Activated CD8-positive, alpha-beta T cell treated with anti-CD3 and anti-CD28 coated beads for 36 hours (primary cell): ENCODE measurements around the gene SMPD1. TPM values are rescaled to one million over a fixed set of nuclear protein-coding genes. Genes with fewer than 3 reads are reported as not detected.

Source experiments
- ATAC-seq: fragments of 200-7000 bp; cut with Tn5 transposase; one replicate; pipeline ENCODE4 v1.10.0; 2021; ENCODE audit warnings: mild to moderate bottlenecking, moderate library complexity
- CTCF ChIA-PET: fragments of 350-600 bp; sonication (Branson Sonifier 250); formaldehyde crosslinking; loops from one replicate; lab custom pipeline; 2021; ENCODE audit warnings: antibody characterized with exemption; lab: Charles Lee
- POLR2A ChIA-PET: fragments of 350-600 bp; sonication (Branson Sonifier 250); formaldehyde crosslinking; loops from one replicate; lab custom pipeline; 2021; ENCODE audit warnings: antibody characterized with exemption; lab: Charles Lee
- DNase-seq: peaks from one replicate; pipeline ENCODE4 v3.0.0-alpha.2; 2020
- H3K27ac Mint-ChIP-seq: one replicate; pipeline ENCODE4 v1.8.0; 2021; ENCODE audit warnings: mild to moderate bottlenecking, mixed read lengths
- H3K27me3 Mint-ChIP-seq: one replicate; pipeline ENCODE4 v1.8.0; 2021; ENCODE audit warnings: mixed read lengths
- H3K36me3 Mint-ChIP-seq: one replicate; pipeline ENCODE4 v1.8.0; 2021; ENCODE audit warnings: low read depth, mixed read lengths
- H3K4me1 Mint-ChIP-seq: one replicate; pipeline ENCODE4 v1.8.0; 2021; ENCODE audit warnings: low read depth, mixed read lengths
- H3K4me3 Mint-ChIP-seq: one replicate; pipeline ENCODE4 v1.8.0; 2021; ENCODE audit warnings: mild to moderate bottlenecking, moderate library complexity, mixed read lengths
- H3K9me3 Mint-ChIP-seq: one replicate; pipeline ENCODE4 v1.8.0; 2021; ENCODE audit warnings: mixed read lengths
- intact Hi-C: fragments of 100-400 bp; cut with micrococcal nuclease; formaldehyde crosslinking; loops from one replicate; pipeline ENCODE4 v1.10.0; 2022
- total RNA-seq, 2 experiments: library from RNA; stranded (reverse); gene quantifications; one replicate each; pipeline ENCODE4 v1.2.3, GENCODE V29; 2021
- TF ChIP-seq, protein P1 (sequence below): fragments of 200-600 bp; IDR thresholded peaks from one replicate; pipeline ENCODE4 v1.8.0; 2022; ENCODE audit warnings: antibody characterized with exemption, mild to moderate bottlenecking

SMPD1 gene
- 10 to 100 TPM; 10.6 to 11.2 TPM for total RNA-seq

DNA sequence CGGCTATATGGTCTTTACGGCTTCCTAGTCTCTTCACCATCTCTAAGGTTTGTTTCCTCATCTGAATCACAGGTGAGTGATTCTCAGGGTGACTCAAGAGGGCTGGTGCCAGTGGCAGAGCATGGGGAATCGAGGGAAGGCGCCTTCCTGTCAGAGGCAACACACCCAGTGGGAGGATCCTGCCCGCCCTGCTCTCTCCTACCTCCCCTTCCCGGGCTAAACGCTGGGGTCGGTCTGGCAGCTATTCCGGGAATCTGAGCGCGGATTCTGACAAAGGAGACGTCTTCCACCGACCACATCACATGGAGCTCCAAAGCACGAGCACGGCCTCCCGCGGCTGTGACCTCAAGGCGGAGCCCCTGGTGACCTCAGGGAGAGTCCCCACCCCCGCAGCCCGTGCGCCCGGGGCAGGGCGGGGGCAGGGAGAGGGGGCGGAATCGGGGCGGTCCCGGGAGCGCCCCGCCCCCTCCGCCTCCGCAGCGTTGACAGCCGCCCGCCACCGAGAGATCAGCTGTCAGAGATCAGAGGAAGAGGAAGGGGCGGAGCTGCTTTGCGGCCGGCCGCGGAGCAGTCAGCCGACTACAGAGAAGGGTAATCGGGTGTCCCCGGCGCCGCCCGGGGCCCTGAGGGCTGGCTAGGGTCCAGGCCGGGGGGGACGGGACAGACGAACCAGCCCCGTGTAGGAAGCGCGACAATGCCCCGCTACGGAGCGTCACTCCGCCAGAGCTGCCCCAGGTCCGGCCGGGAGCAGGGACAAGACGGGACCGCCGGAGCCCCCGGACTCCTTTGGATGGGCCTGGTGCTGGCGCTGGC lies at the start of gene SMPD1:
Gene SMPD1, plus strand, starts transcription at position 570 of the 813 bp plus-strand sequence. Its CDS starts 125 bp downstream, at position 695.
- intact Hi-C loops: loop anchor here (10.0 kb wide), 1 partner anchor 215 kb away; the partner anchor contains the start of genes ILK and RRP8
- Mint-ChIP-seq H3K4me1 (peaks cover 44% of the 10 kb centered on the region), H3K27me3 (no peaks in the 10 kb centered on the region), H3K4me3 (peak within 1 kb of the TSS; percentile 79), H3K27ac (peak within 1 kb of the TSS; percentile 94), H3K36me3 (peaks cover 7% of the 10 kb centered on the region), H3K9me3 (no peaks in the 10 kb centered on the region)
- POLR2A ChIA-PET: interaction anchor here (0.9 to 3.5 kb wide), 9 partner anchors 9 to 214 kb away, joined by 3 to 42 read pairs (median 4); partner anchors contain the start of genes APBB1, ARFIP2 and TIMM10B
- DNase-seq: peak; percentile 95
- peak; percentile 83 for ATAC-seq
- TF ChIP-seq, protein P1, sequence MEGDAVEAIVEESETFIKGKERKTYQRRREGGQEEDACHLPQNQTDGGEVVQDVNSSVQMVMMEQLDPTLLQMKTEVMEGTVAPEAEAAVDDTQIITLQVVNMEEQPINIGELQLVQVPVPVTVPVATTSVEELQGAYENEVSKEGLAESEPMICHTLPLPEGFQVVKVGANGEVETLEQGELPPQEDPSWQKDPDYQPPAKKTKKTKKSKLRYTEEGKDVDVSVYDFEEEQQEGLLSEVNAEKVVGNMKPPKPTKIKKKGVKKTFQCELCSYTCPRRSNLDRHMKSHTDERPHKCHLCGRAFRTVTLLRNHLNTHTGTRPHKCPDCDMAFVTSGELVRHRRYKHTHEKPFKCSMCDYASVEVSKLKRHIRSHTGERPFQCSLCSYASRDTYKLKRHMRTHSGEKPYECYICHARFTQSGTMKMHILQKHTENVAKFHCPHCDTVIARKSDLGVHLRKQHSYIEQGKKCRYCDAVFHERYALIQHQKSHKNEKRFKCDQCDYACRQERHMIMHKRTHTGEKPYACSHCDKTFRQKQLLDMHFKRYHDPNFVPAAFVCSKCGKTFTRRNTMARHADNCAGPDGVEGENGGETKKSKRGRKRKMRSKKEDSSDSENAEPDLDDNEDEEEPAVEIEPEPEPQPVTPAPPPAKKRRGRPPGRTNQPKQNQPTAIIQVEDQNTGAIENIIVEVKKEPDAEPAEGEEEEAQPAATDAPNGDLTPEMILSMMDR: no peak
- CTCF ChIA-PET: interaction anchor here (0.7 to 5.2 kb wide), 9 partner anchors 11 to 92 kb away, joined by 3 to 65 read pairs (median 6); partner anchors contain the start of genes APBB1 and TIMM10B

DNA sequence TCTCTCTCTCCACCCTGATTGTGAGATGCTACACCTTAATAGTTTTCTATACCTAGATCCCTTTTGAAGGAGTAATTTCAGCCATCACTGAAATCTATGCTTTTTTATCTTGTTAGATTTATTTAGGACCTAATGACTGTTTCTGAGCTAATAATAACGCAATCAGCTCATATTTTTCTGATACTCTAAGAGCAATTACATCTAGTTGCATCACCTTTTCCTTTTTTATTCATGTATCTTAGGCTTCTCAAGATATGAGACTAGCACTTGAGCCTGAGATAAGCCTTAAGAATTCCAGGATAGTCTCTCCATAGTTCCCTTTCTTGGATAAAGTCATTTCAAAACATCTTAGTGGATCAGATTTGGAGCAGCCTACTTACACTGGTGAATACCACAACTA lies 44.9 kb upstream of the SMPD1 start:
- CTCF ChIA-PET: interaction anchor here (1.2 to 2.2 kb wide), 3 partner anchors 9 to 94 kb away, joined by 3 to 17 read pairs (median 5); no protein-coding TSS in a partner anchor
- no peaks in the 10 kb centered on the region for H3K36me3 Mint-ChIP-seq
- H3K4me3 Mint-ChIP-seq: no peak overlapping the region
- peaks cover 4% of the 10 kb centered on the region for H3K27me3 Mint-ChIP-seq
- no peaks in the 10 kb centered on the region for H3K4me1 Mint-ChIP-seq
- intact Hi-C loops: no loop called here
- POLR2A ChIA-PET: no interaction called here
- DNase-seq: no peak
- ATAC-seq: no peak
- H3K27ac Mint-ChIP-seq: no peak overlapping the region
- TF ChIP-seq, protein P1: no peak
- H3K9me3 Mint-ChIP-seq: no peaks in the 10 kb centered on the region

DNA sequence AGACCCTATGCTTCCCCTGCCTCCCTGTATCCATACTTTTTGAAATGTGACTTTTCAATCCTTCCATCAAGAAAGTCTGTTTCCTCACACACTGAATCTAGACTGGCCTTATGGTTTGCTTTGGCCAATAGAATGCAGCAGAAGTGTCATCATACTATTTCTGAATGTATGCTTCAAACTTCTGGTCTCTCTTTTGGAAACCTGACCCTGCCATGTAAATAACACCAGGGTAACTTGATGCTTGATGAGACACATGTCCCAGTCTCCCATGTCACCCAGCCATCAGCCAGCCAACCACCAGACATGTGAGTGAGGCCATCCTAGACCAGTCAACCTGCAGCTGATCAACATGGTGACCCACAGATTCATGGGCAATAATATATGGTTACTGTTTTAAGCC lies 40.2 kb upstream of the SMPD1 start:
- POLR2A ChIA-PET: no interaction called here
- Mint-ChIP-seq H3K4me1 (peaks cover 16% of the 10 kb centered on the region), H3K27me3 (peaks cover 2% of the 10 kb centered on the region), H3K4me3 (no peak overlapping the region), H3K27ac (no peak overlapping the region), H3K36me3 (no peaks in the 10 kb centered on the region), H3K9me3 (no peaks in the 10 kb centered on the region)
- no peak for DNase-seq
- CTCF ChIA-PET: interaction anchor here (0.6 to 7.1 kb wide), 6 partner anchors 25 to 576 kb away, joined by 3 to 106 read pairs (median 29); partner anchors contain the start of gene CAVIN3
- TF ChIP-seq, protein P1: no peak
- intact Hi-C loops: loop anchor here (5.0 kb wide), 2 partner anchors 53 to 98 kb away; no protein-coding TSS in a partner anchor
- no peak for ATAC-seq

DNA sequence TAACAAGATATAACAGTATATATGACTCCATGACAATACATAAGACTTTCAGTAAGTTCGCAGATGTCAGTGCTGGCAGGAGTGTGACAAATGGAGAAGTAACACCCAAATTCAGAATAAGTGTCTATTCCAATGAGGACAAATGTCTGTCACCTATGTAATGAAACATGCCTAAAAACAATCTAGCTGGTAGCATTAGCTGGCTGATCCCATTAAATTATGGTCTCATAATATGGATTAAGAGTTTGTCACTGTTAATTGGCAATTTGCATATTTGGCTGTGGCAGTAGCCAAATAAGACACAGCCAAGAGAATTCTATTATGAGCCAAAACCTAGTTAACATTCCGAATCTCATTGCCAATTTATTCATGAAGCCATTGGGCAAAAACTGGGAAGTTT lies 39.8 kb upstream of the SMPD1 start:
- no peak overlapping the region for H3K4me3 Mint-ChIP-seq
- TF ChIP-seq, protein P1: no peak
- H3K36me3 Mint-ChIP-seq: no peaks in the 10 kb centered on the region
- no peak overlapping the region for H3K27ac Mint-ChIP-seq
- peaks cover 16% of the 10 kb centered on the region for H3K4me1 Mint-ChIP-seq
- POLR2A ChIA-PET: no interaction called here
- intact Hi-C loops: loop anchor here (5.0 kb wide), 2 partner anchors 53 to 98 kb away; no protein-coding TSS in a partner anchor
- H3K27me3 Mint-ChIP-seq: no peaks in the 10 kb centered on the region
- ATAC-seq: no peak
- CTCF ChIA-PET: interaction anchor here (0.7 to 7.1 kb wide), 8 partner anchors 8 to 190 kb away, joined by 3 to 106 read pairs (median 20); partner anchors contain the start of genes CAVIN3 and CCKBR
- H3K9me3 Mint-ChIP-seq: no peaks in the 10 kb centered on the region
- no peak for DNase-seq
